ENCODE data around the gene MMP17. TPM values are rescaled to one million over a fixed set of nuclear protein-coding genes. Genes with fewer than 3 reads are reported as not detected.

Gene MMP17
- total and polyA plus RNA-seq, 10 of the 15 experiments (the other 5 are each of a cell fraction or from before 2014, with no cell fraction given): 0.11 to 0.28 (median 0.23) TPM; not detected in 7

DNA sequence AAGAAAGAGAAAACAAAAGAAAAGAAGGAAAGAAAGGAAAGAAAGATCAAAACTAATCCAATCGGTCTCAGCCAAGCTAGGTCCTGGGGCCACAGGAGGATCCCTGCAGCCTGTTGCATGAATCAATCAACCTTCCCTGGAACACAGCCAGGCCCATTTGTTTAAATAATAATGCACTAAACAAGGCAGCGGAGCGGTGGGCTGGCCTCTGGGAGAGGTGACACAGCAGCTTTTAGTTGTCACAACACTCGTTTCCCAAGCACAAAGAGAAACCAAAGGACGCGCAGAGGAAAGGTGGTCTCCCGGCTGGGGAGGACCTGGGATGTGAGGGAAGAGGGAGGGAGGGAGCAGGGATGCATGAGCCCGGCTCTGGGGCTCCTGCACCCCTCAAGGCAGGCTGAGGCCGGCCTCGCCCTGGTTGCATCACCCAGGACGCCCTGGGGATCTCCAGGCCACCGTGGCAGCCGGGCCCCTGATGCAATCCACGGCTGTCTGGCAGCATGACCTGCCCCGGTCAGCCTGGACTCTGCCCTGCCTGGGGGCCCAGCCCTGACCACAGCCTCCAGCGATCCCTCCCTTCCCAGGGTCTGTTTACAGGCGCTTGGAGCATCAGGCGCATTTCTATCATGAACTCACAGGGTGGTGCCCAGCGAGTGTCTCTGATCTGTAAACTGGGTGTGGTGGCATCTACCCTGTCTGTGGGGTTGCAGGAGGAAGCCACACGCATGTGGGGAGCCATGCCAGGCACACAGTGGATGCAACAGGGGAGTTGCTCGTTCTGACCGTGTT, 32.5 kb downstream of the MMP17 start (continued):
- TF ChIP-seq CEBPB (IDR thresholded peaks at IDR 0.05; ENCODE audit: borderline replicate concordance in 1 of 2, low read depth in 2 of 2, low read length in 2 of 2) (no peak), ZNF207 (IDR thresholded peaks at IDR 0.05; ENCODE audit: borderline replicate concordance) (no peak), MEF2A (IDR thresholded peaks at IDR 0.05; ENCODE audit: insufficient read depth, low read depth, low read length) (no peak), SMARCA5 (IDR thresholded peaks at IDR 0.05) (no peak), ZNF384 (IDR thresholded peaks at IDR 0.05; ENCODE audit: borderline replicate concordance, low read depth, low read length) (no peak), YY1 (IDR thresholded peaks at IDR 0.05; ENCODE audit: low read depth, low read length) (no peak), KDM1A (IDR thresholded peaks at IDR 0.05; ENCODE audit: borderline replicate concordance) (no peak), CBX5 (IDR thresholded peaks at IDR 0.05; ENCODE audit: low read depth) (no peak), DPF2 (IDR thresholded peaks at IDR 0.05) (no peak), NFIC (IDR thresholded peaks at IDR 0.05; ENCODE audit: low read depth, low read length) (no peak), GABPA (IDR thresholded peaks at IDR 0.05; ENCODE audit: low read depth) (no peak), ESRRA (IDR thresholded peaks at IDR 0.05; ENCODE audit: low read length) (no peak)

DNA sequence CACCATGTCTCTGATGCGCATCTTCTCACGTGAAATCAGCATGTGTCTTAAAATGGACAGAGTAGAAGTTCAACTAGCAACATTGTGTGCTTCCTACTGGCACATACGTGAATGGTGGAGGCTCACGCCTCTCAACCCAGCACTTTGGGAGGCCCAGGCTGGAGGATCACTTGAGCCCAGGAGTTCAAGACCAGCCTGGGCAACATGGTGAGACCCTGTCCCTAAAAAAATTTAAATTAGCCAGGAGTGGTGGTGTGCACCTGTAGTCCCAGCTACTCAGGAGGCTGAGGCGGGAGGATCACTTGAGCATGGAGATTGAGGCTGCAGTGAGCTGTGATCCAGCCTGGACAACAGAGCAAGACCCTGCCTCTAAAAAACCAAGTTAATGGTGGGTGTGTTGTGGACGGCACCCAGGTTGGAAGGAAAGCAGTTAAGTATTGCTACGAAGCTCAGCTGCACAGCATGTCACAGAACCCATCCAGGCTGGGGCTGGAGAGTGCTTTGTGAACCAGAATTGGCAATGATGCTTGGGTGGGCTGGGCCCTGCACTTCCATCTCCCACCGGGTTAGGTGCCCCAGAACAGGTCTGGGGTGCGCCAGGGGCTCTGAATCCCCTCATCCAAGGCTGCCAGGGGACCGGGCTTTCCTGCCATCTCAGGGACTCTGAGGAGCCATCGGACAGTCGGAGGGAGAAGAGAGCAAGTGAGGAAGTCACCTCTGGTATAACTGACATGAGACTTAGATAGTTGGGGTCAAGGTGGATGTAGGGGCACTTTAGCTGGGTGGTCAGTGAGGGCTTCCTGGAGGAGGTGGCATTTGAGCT, 33.3 kb downstream of the MMP17 start:
- no peaks in the 10 kb centered on the region for H3K79me2 ChIP-seq (ENCODE audit: control insufficient read depth, insufficient read depth, low read length)
- FAIRE-seq (no peak), DNase-seq (ENCODE audit: low read depth, low spot score) (no peak), ATAC-seq (no peak)
- ChIA-PET CTCF (interaction anchor here (0.5 kb wide), 1 partner anchor 601 kb away, joined by 3 read pairs; no protein-coding TSS in a partner anchor), SMC1A (ENCODE audit: uncharacterized antibody, unreplicated experiment) (no interaction called here), RAD21 (ENCODE audit: unreplicated experiment) (no interaction called here), POLR2A (no interaction called here)
- H3K27ac ChIP-seq (ENCODE audit: control insufficient read depth, insufficient read depth): no peak overlapping the region
- H3K9me3 ChIP-seq (replicated peaks; ENCODE audit: control insufficient read depth, insufficient read depth, low read length): no peaks in the 10 kb centered on the region
- no peak overlapping the region for H3K9ac ChIP-seq (ENCODE audit: control insufficient read depth, insufficient read depth, low read length)
- intact Hi-C loops (cut with micrococcal nuclease; ENCODE audit: unreplicated experiment): no loop called here
- H4K20me1 ChIP-seq (ENCODE audit: control insufficient read depth, insufficient read depth): no peaks in the 10 kb centered on the region
- in situ Hi-C loops (cut with MboI): no loop called here
- no peaks in the 10 kb centered on the region for H3K36me3 ChIP-seq (ENCODE audit: control insufficient read depth in 2 of 2, insufficient read depth in 2 of 2, low read length in 1 of 2)
- no peaks in the 10 kb centered on the region for H3K4me1 ChIP-seq (ENCODE audit: control insufficient read depth, insufficient read depth, low read length)
- BruUV-seq (replicated peaks): no TSS peak
- no peaks in the 10 kb centered on the region for H3K27me3 ChIP-seq (replicated peaks in 1 of 2; ENCODE audit: control insufficient read depth in 2 of 2, insufficient read depth in 2 of 2, low read length in 1 of 2)
- no peak overlapping the region for H3K4me3 ChIP-seq
- 57% methylated on average over 12 of the region's 12 CpGs for WGBS (ENCODE audit: insufficient coverage, insufficient replicate concordance, low lambda C conversion rate, missing lambda C conversion rate)
- no peak overlapping the region for H2AFZ ChIP-seq (ENCODE audit: control insufficient read depth, low read depth, low read length)
- no peak overlapping the region for H3K4me2 ChIP-seq (ENCODE audit: control insufficient read depth, insufficient read depth)
- TF ChIP-seq IKZF2 (IDR thresholded peaks at IDR 0.05) (no peak), NFYB (IDR thresholded peaks at IDR 0.05; ENCODE audit: insufficient read depth, low read depth, low read length) (no peak), SIX5 (IDR thresholded peaks at IDR 0.05; ENCODE audit: low read depth, low read length, severe bottlenecking) (no peak), MXI1 (IDR thresholded peaks at IDR 0.05; ENCODE audit: low read depth, low read length) (no peak), RAD51 (IDR thresholded peaks at IDR 0.05) (no peak), IKZF1 (conservative IDR thresholded peaks at IDR 0.05) (no peak)
- TF ChIP-seq, protein P1, sequence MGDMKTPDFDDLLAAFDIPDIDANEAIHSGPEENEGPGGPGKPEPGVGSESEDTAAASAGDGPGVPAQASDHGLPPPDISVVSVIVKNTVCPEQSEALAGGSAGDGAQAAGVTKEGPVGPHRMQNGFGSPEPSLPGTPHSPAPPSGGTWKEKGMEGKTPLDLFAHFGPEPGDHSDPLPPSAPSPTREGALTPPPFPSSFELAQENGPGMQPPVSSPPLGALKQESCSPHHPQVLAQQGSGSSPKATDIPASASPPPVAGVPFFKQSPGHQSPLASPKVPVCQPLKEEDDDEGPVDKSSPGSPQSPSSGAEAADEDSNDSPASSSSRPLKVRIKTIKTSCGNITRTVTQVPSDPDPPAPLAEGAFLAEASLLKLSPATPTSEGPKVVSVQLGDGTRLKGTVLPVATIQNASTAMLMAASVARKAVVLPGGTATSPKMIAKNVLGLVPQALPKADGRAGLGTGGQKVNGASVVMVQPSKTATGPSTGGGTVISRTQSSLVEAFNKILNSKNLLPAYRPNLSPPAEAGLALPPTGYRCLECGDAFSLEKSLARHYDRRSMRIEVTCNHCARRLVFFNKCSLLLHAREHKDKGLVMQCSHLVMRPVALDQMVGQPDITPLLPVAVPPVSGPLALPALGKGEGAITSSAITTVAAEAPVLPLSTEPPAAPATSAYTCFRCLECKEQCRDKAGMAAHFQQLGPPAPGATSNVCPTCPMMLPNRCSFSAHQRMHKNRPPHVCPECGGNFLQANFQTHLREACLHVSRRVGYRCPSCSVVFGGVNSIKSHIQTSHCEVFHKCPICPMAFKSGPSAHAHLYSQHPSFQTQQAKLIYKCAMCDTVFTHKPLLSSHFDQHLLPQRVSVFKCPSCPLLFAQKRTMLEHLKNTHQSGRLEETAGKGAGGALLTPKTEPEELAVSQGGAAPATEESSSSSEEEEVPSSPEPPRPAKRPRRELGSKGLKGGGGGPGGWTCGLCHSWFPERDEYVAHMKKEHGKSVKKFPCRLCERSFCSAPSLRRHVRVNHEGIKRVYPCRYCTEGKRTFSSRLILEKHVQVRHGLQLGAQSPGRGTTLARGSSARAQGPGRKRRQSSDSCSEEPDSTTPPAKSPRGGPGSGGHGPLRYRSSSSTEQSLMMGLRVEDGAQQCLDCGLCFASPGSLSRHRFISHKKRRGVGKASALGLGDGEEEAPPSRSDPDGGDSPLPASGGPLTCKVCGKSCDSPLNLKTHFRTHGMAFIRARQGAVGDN (IDR thresholded peaks at IDR 0.05): no peak

All from GM12878 (cell line).